Kidney epithelial cell (primary cell): ENCODE results near the gene CXCL14. TPM values are rescaled to one million over a fixed set of nuclear protein-coding genes. Genes with fewer than 3 reads are reported as not detected.

Experiments
- DNase-seq: peaks from one replicate; pipeline ENCODE4 v3.0.0-alpha.2; 2010; ENCODE audit warnings: low read depth
- H3K27me3 ChIP-seq: 2 replicates; pipeline ENCODE4 v1.6.0; 2011; ENCODE audit warnings: low read length; ENCODE audit not compliant: control insufficient read depth, insufficient read depth
- H3K36me3 ChIP-seq: 2 replicates; pipeline ENCODE4 v1.5.1; 2011; ENCODE audit warnings: low read length; ENCODE audit not compliant: control insufficient read depth, insufficient read depth
- H3K4me3 ChIP-seq: 2 replicates; pipeline ENCODE4 v1.5.1; 2011; ENCODE audit warnings: low read depth, mild to moderate bottlenecking, control low read depth, low read length
- total RNA-seq: library from RNA; depleted of rRNA; stranded (reverse); fragments of >200 nt; gene quantifications from 2 replicates; pipeline ENCODE4 v1.2.3, GENCODE V29; 2015
- TF ChIP-seq, protein P1 (sequence below): IDR thresholded peaks from 2 replicates; pipeline ENCODE4 v1.5.1; 2011; ENCODE audit warnings: mild to moderate bottlenecking, moderate library complexity, low read length, control low read depth, inconsistent platforms; ENCODE audit not compliant: insufficient read depth, poor library complexity, severe bottlenecking

CXCL14 gene
- total RNA-seq, 1 donor from 2014 or later = not detected

DNA sequence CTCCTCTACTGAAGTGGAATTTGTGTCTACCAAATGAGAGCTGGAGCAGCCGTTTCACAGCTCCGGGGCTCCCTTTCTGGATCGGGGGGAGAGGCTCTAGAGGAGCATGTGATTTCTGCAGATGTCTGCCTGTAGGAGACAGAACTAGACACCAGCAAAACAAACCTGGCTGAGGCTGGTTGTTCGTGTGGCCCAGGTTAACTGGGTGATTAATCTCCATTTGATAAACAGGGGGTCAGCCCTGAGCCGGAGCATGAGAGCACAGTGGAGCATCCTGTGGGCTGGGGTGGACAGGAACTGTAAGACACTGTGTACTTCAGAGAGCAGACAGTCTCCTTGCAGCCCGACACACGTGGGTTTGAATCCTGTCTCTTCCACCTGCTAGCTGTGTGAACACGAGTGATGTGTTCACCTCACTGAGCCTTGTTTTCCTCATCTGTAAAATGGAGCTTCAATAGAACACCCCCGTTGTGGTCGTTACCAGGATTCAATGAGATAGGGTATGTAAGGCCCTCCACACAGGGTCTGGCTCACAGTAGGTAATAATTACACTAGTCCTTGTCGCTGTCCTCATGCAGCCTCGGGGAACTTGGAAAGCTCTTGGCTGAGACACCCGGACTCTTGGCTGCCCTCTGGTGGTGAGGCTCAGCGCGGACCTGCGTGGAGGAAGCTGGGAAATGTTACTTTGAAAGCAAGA lies 12.9 kb downstream of the CXCL14 start:
- H3K4me3 ChIP-seq = no peak overlapping the region
- DNase-seq = no peak
- TF ChIP-seq, protein P1, sequence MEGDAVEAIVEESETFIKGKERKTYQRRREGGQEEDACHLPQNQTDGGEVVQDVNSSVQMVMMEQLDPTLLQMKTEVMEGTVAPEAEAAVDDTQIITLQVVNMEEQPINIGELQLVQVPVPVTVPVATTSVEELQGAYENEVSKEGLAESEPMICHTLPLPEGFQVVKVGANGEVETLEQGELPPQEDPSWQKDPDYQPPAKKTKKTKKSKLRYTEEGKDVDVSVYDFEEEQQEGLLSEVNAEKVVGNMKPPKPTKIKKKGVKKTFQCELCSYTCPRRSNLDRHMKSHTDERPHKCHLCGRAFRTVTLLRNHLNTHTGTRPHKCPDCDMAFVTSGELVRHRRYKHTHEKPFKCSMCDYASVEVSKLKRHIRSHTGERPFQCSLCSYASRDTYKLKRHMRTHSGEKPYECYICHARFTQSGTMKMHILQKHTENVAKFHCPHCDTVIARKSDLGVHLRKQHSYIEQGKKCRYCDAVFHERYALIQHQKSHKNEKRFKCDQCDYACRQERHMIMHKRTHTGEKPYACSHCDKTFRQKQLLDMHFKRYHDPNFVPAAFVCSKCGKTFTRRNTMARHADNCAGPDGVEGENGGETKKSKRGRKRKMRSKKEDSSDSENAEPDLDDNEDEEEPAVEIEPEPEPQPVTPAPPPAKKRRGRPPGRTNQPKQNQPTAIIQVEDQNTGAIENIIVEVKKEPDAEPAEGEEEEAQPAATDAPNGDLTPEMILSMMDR = peak; percentile 94

DNA sequence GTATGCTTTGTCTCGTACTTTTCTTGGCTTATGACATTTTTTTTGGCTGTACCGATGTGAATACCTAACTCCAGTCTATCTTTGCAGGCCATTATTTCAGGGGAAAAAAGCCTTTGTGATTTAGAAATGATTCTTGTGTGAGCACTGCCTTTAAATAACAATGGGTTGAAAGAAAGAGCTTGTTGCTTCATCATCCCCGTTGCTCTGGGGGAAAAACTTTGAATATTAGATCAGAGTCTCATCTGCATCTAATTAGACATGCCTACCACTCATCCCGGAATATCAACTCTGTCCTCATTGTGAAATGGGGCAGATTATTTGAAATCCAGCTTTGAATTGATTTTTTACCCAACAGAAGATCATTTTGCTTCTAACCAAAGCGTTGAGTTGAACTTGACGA lies 13.5 kb downstream of the CXCL14 start:
- TF ChIP-seq, protein P1 = no peak
- Histone ChIP-seq H3K4me3 (no peak overlapping the region), H3K36me3 (no peaks in the 10 kb centered on the region), H3K27me3 (peaks cover 11% of the 10 kb centered on the region)
- DNase-seq = no peak

More for the DNA sequence above, 12.9 kb downstream of the CXCL14 start:
- Histone ChIP-seq H3K27me3 (peaks cover 11% of the 10 kb centered on the region), H3K36me3 (no peaks in the 10 kb centered on the region)

DNA sequence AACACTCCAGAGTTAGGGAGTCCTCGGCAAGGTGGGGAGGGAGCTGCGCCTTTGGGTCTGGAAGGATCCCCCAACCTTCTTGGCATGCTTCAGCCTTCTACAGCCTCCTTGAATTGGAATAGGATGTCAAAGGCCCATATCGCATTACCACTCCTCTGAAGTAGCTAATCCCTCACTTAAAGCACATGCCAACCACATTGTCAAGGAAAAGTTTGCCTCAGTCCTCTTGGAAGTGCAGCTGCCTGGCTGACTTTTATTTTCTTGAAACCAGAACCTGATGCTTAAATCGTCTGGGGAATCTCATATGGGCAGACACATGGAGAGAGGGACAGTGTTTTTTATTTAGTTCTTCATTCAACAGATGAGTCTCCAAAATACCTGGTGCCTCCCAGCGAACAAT lies 14.5 kb downstream of the CXCL14 start:
- no peak overlapping the region for H3K4me3 ChIP-seq
- H3K36me3 ChIP-seq = no peaks in the 10 kb centered on the region
- TF ChIP-seq, protein P1 = no peak
- no peak for DNase-seq
- H3K27me3 ChIP-seq = peaks cover 17% of the 10 kb centered on the region

DNA sequence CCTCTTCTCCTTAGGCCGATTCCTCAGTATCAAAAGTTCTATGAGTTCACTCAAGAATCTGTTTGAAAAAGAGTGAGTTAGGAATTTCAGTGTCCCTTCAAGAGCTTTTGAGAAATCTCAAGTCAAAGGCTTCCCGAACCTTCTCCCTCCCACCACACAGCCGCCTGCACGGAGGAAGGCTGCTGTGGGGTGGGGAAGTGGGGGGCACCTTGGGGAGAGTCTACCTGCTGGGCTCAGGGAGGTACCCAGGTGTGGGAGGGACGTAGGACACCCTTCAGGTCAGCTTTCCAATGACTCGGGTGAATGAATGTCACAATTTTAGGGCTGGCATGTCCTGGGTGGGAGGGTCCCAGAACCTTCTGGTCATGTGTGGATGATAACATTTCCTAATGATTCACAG lies 17.5 kb downstream of the CXCL14 start:
- no peaks in the 10 kb centered on the region for H3K36me3 ChIP-seq
- H3K27me3 ChIP-seq = peaks cover 23% of the 10 kb centered on the region
- no peak overlapping the region for H3K4me3 ChIP-seq
- TF ChIP-seq, protein P1 = no peak
- no peak for DNase-seq

DNA sequence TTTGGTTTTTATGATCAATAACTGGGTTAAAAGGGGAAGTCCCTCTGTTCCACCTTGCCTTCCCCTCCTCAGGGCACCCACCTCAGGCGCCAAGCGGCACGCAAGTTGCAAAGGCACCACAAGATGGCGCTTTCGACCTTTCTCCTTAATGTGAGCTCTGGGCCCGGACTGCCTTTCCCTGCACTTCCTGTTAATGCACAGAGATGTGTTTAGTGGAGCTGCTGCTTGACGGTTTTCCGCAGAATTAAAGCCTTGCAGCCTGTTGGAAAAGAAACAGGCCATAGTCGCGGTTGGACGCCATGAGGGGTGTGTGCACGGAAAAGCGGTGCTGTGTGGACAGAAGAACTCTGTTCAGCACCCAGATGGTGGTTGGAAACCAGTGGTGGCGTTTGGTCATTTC lies 17.9 kb downstream of the CXCL14 start:
- H3K36me3 ChIP-seq = no peaks in the 10 kb centered on the region
- no peak for DNase-seq
- TF ChIP-seq, protein P1 = peak; percentile 87

DNA sequence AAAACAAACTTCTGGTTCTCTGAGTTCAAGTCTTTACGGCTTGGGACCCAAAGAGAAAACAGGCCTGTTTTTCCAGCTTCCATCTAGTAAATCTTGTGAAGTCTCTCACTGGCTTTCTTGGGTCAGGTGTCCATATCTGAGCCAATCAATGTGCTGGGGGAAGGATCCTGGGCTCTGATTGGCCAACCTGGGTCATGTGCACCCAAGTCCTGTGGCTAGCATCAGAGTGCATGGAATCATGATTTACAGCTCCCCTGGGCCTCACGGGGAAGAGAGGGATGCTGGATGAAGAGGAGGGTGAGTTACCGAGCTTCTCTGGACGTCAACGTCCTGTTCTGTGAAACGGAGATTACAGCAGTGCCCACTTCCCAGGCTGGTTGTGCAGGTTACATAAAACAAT lies 19.4 kb downstream of the CXCL14 start:
- peaks cover 24% of the 10 kb centered on the region for H3K27me3 ChIP-seq
- H3K36me3 ChIP-seq = no peaks in the 10 kb centered on the region
- TF ChIP-seq, protein P1 = no peak
- no peak overlapping the region for H3K4me3 ChIP-seq
- no peak for DNase-seq

More for the DNA sequence above, 17.9 kb downstream of the CXCL14 start:
- Histone ChIP-seq H3K27me3 (peaks cover 23% of the 10 kb centered on the region), H3K4me3 (no peak overlapping the region)
